Endothelial cell of umbilical vein (primary cell): ENCODE data around the gene PRF1.

Experiments used
- EZH2 ChIP-seq: IDR thresholded peaks from 2 replicates; pipeline ENCODE4 v1.6.1; 2012; ENCODE audit warnings: borderline replicate concordance, low read depth, mild to moderate bottlenecking, moderate library complexity, low read length, inconsistent platforms; ENCODE audit not compliant: severe bottlenecking
- FOS ChIP-seq: IDR thresholded peaks from 2 replicates; pipeline ENCODE4 v1.6.1; 2011; ENCODE audit warnings: mild to moderate bottlenecking, low read length, moderate library complexity, borderline replicate concordance; ENCODE audit not compliant: insufficient read depth
- POLR2A ChIP-seq: IDR thresholded peaks from 2 replicates; pipeline ENCODE4 v1.6.1; 2012; ENCODE audit warnings: low read depth, mild to moderate bottlenecking, control low read depth, low read length

DNA sequence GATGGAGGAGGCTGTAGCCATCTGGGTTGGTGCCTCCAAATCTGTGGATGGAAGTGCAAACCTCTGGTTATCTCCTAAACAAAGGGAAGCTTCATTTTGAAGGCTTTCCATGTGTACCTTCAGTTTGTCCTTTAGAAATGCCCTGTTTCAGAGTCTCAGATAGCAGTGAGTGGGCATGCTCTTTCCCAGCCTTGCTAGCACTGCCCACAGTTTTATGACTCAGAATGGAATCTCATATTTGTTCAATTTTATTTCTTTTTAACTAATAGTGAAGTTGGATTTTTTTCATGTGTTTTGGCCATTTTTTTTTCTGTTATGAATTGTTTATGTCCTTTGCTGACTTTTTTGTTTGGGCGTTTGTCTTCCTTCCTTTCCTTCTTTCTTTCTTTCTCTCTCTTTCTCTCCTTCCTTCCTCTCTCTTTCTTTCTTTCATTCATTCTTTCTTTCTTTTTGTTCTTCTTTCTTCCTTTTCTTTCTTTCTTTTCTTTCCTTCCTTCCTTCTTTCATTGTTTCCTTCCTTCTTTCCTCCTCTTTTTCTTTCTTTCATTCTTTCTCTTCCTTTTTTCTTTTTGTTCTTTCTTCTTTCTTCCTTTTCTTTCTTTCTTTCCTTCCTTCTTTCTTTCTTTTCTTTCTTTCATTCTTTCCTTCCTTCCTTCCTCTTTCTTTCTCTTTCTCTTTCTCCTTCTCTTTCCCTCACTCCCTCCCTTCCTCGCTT, 25.6 kb downstream of the PRF1 start:
- no peak for TF ChIP-seq POLR2A
- TF ChIP-seq FOS = no peak
- no peak for TF ChIP-seq EZH2
